Measurements from ENCODE around the gene TAF8. TPM values are rescaled to one million over a fixed set of nuclear protein-coding genes. Genes with fewer than 3 reads are reported as not detected.

The TAF8 gene
- total and polyA plus RNA-seq, 7 experiments from 2014 or later, result 23.3 to 58.2 (median 47.2) TPM

- H3K36me3 ChIP-seq (ENCODE audit: control insufficient read depth in 2 of 3, insufficient read depth in 3 of 3, low read length in 3 of 3), result no peaks in the 10 kb centered on the region
- no peaks in the 10 kb centered on the region for H3K4me1 ChIP-seq (ENCODE audit: control insufficient read depth in 2 of 2, insufficient read depth in 2 of 2, low read length in 2 of 2)
- no peak overlapping the region for H3K27ac ChIP-seq (ENCODE audit: low read depth, low read length)
- POLR2A ChIA-PET, result no interaction called here
- H3K4me3 ChIP-seq (ENCODE audit: low read length), result no peak overlapping the region
- no peaks in the 10 kb centered on the region for H3K27me3 ChIP-seq (ENCODE audit: control insufficient read depth in 2 of 2, insufficient read depth in 2 of 2, low read length in 2 of 2)
- DNase-seq, result no peak
- Mint-ChIP-seq H3K4me1 (no peaks in the 10 kb centered on the region), H3K9me3 (no peaks in the 10 kb centered on the region), H3K36me3 (no peaks in the 10 kb centered on the region), H3K4me3 (no peak overlapping the region), H3K27ac (no peak overlapping the region), H3K27me3 (peaks cover 0 to 3% (median 0%) of the 10 kb centered on the region in 5 donors)
- no peaks in the 10 kb centered on the region for H3K9me3 ChIP-seq (ENCODE audit: control insufficient read depth in 2 of 3, low read length in 3 of 3)
- ATAC-seq, result no peak
- CTCF ChIA-PET, result no interaction called here
- intact Hi-C loops (cut with micrococcal nuclease), result no loop called here
Observed at GRCh38 chr6:42128460-42129359, 78.4 kb downstream of the TAF8 start.

- H3K4me1 ChIP-seq (ENCODE audit: control insufficient read depth in 2 of 2, insufficient read depth in 2 of 2, low read length in 2 of 2), result no peaks in the 10 kb centered on the region
- no peaks in the 10 kb centered on the region for H3K9me3 ChIP-seq (ENCODE audit: control insufficient read depth in 2 of 3, low read length in 3 of 3)
- H3K36me3 ChIP-seq (ENCODE audit: control insufficient read depth in 2 of 3, insufficient read depth in 3 of 3, low read length in 3 of 3), result no peaks in the 10 kb centered on the region
- Mint-ChIP-seq H3K27me3 (peaks cover 0 to 3% (median 0%) of the 10 kb centered on the region in 5 donors), H3K36me3 (no peaks in the 10 kb centered on the region), H3K27ac (no peak overlapping the region), H3K4me1 (no peaks in the 10 kb centered on the region), H3K9me3 (no peaks in the 10 kb centered on the region), H3K4me3 (no peak overlapping the region)
- POLR2A ChIA-PET, result no interaction called here
- H3K27ac ChIP-seq (ENCODE audit: low read depth, low read length), result no peak overlapping the region
- no peak overlapping the region for H3K4me3 ChIP-seq (ENCODE audit: low read length)
- ATAC-seq, result no peak
- intact Hi-C loops (cut with micrococcal nuclease), result no loop called here
- H3K27me3 ChIP-seq (ENCODE audit: control insufficient read depth in 2 of 2, insufficient read depth in 2 of 2, low read length in 2 of 2), result no peaks in the 10 kb centered on the region
- CTCF ChIA-PET, result no interaction called here
- no peak for DNase-seq
Observed at GRCh38 chr6:42129360-42129676, 79.0 kb downstream of the TAF8 start.

- no peaks in the 10 kb centered on the region for H3K27me3 ChIP-seq (ENCODE audit: control insufficient read depth in 2 of 2, insufficient read depth in 2 of 2, low read length in 2 of 2)
- no peak for ATAC-seq
- no peaks in the 10 kb centered on the region for H3K36me3 ChIP-seq (ENCODE audit: control insufficient read depth in 2 of 3, insufficient read depth in 3 of 3, low read length in 3 of 3)
- H3K9me3 ChIP-seq (ENCODE audit: control insufficient read depth in 2 of 3, low read length in 3 of 3), result no peaks in the 10 kb centered on the region
- H3K27ac ChIP-seq (ENCODE audit: low read depth, low read length), result no peak overlapping the region
- Mint-ChIP-seq H3K4me1 (peaks cover 0 to 2% (median 1%) of the 10 kb centered on the region in 7 donors), H3K36me3 (no peaks in the 10 kb centered on the region), H3K9me3 (no peaks in the 10 kb centered on the region), H3K27me3 (peaks cover 0 to 4% (median 0%) of the 10 kb centered on the region in 5 donors), H3K27ac (peak overlapping the region in 1 of 9 donors; percentile 22), H3K4me3 (no peak overlapping the region)
- POLR2A ChIA-PET, result no interaction called here
- intact Hi-C loops (cut with micrococcal nuclease), result no loop called here
- no peak for DNase-seq
- H3K4me3 ChIP-seq (ENCODE audit: low read length), result no peak overlapping the region
- H3K4me1 ChIP-seq (ENCODE audit: control insufficient read depth in 2 of 2, insufficient read depth in 2 of 2, low read length in 2 of 2), result no peaks in the 10 kb centered on the region
- CTCF ChIA-PET, result no interaction called here
Observed at GRCh38 chr6:42131531-42131930, 81.2 kb downstream of the TAF8 start.

GRCh38 chr6:42133926-42134325, 83.6 kb downstream of the TAF8 start:
- no peaks in the 10 kb centered on the region for H3K36me3 ChIP-seq (ENCODE audit: control insufficient read depth in 2 of 3, insufficient read depth in 3 of 3, low read length in 3 of 3)
- H3K4me3 Mint-ChIP-seq, result no peak overlapping the region
- H3K36me3 Mint-ChIP-seq, result no peaks in the 10 kb centered on the region
- ChIA-PET POLR2A (no interaction called here), CTCF (no interaction called here)
- H3K9me3 ChIP-seq (ENCODE audit: control insufficient read depth in 2 of 3, low read length in 3 of 3), result no peaks in the 10 kb centered on the region
- ATAC-seq (no peak), DNase-seq (no peak)
- no peaks in the 10 kb centered on the region for H3K4me1 ChIP-seq (ENCODE audit: control insufficient read depth in 2 of 2, insufficient read depth in 2 of 2, low read length in 2 of 2)
- intact Hi-C loops (cut with micrococcal nuclease), result no loop called here
- H3K27ac Mint-ChIP-seq, result no peak overlapping the region
- peaks cover 0 to 8% (median 4%) of the 10 kb centered on the region in 7 donors for H3K4me1 Mint-ChIP-seq
- no peaks in the 10 kb centered on the region for H3K9me3 Mint-ChIP-seq
- no peaks in the 10 kb centered on the region for H3K27me3 ChIP-seq (ENCODE audit: control insufficient read depth in 2 of 2, insufficient read depth in 2 of 2, low read length in 2 of 2)
- no peak overlapping the region for H3K27ac ChIP-seq (ENCODE audit: low read depth, low read length)
- H3K27me3 Mint-ChIP-seq, result peaks cover 0 to 7% (median 1%) of the 10 kb centered on the region in 5 donors
- no peak overlapping the region for H3K4me3 ChIP-seq (ENCODE audit: low read length)

- H3K4me1 ChIP-seq (ENCODE audit: control insufficient read depth in 2 of 2, insufficient read depth in 2 of 2, low read length in 2 of 2), result no peaks in the 10 kb centered on the region
- ATAC-seq, result no peak
- DNase-seq, result no peak
- POLR2A ChIA-PET, result no interaction called here
- H3K27ac Mint-ChIP-seq, result no peak overlapping the region
- H3K36me3 ChIP-seq (ENCODE audit: control insufficient read depth in 2 of 3, insufficient read depth in 3 of 3, low read length in 3 of 3), result no peaks in the 10 kb centered on the region
- no peaks in the 10 kb centered on the region for H3K27me3 ChIP-seq (ENCODE audit: control insufficient read depth in 2 of 2, insufficient read depth in 2 of 2, low read length in 2 of 2)
- no peak overlapping the region for H3K4me3 ChIP-seq (ENCODE audit: low read length)
- H3K4me1 Mint-ChIP-seq, result peaks cover 0 to 8% (median 4%) of the 10 kb centered on the region in 7 donors
- H3K9me3 ChIP-seq (ENCODE audit: control insufficient read depth in 2 of 3, low read length in 3 of 3), result no peaks in the 10 kb centered on the region
- CTCF ChIA-PET, result interaction anchor here (0.7 kb wide), 1 partner anchor 43 kb away, joined by 3 read pairs; no protein-coding TSS in a partner anchor
- H3K36me3 Mint-ChIP-seq, result no peaks in the 10 kb centered on the region
- H3K27me3 Mint-ChIP-seq, result peaks cover 0 to 14% (median 4%) of the 10 kb centered on the region in 5 donors
- no peak overlapping the region for H3K4me3 Mint-ChIP-seq
- no peak overlapping the region for H3K27ac ChIP-seq (ENCODE audit: low read depth, low read length)
- H3K9me3 Mint-ChIP-seq, result no peaks in the 10 kb centered on the region
- intact Hi-C loops (cut with micrococcal nuclease), result no loop called here
Observed at GRCh38 chr6:42135161-42135560, 84.8 kb downstream of the TAF8 start.

- Histone ChIP-seq H3K36me3 (ENCODE audit: control insufficient read depth in 2 of 3, insufficient read depth in 3 of 3, low read length in 3 of 3) (no peaks in the 10 kb centered on the region), H3K4me3 (ENCODE audit: low read length) (no peak overlapping the region), H3K4me1 (ENCODE audit: control insufficient read depth in 2 of 2, insufficient read depth in 2 of 2, low read length in 2 of 2) (no peaks in the 10 kb centered on the region), H3K27ac (ENCODE audit: low read depth, low read length) (no peak overlapping the region), H3K9me3 (ENCODE audit: control insufficient read depth in 2 of 3, low read length in 3 of 3) (no peaks in the 10 kb centered on the region), H3K27me3 (ENCODE audit: control insufficient read depth in 2 of 2, insufficient read depth in 2 of 2, low read length in 2 of 2) (no peaks in the 10 kb centered on the region)
- ChIA-PET POLR2A (no interaction called here), CTCF (interaction anchor here (0.7 kb wide), 1 partner anchor 44 kb away, joined by 3 read pairs; no protein-coding TSS in a partner anchor)
- H3K4me3 Mint-ChIP-seq, result no peak overlapping the region
- ATAC-seq, result no peak
- H3K9me3 Mint-ChIP-seq, result no peaks in the 10 kb centered on the region
- DNase-seq, result no peak
- H3K27ac Mint-ChIP-seq, result no peak overlapping the region
- intact Hi-C loops (cut with micrococcal nuclease), result no loop called here
- H3K27me3 Mint-ChIP-seq, result peaks cover 2 to 20% (median 6%) of the 10 kb centered on the region in 5 donors
- no peaks in the 10 kb centered on the region for H3K36me3 Mint-ChIP-seq
- peaks cover 0 to 8% (median 4%) of the 10 kb centered on the region in 7 donors for H3K4me1 Mint-ChIP-seq
Observed at GRCh38 chr6:42135722-42136121, 85.4 kb downstream of the TAF8 start.

Measured in naive thymus-derived CD4-positive, alpha-beta T cell (primary cell).